NCI-H2171 (cell line): ENCODE measurements around the gene EIF3J.
A peak's percentile ranks its signal among the peaks of the same experiment; 100 is the strongest.

ENCODE experiments used
- DNase-seq: peaks from one replicate; lab custom pipeline; 2025; lab: John Stamatoyannopoulos, UW

Gene EIF3J

DNA sequence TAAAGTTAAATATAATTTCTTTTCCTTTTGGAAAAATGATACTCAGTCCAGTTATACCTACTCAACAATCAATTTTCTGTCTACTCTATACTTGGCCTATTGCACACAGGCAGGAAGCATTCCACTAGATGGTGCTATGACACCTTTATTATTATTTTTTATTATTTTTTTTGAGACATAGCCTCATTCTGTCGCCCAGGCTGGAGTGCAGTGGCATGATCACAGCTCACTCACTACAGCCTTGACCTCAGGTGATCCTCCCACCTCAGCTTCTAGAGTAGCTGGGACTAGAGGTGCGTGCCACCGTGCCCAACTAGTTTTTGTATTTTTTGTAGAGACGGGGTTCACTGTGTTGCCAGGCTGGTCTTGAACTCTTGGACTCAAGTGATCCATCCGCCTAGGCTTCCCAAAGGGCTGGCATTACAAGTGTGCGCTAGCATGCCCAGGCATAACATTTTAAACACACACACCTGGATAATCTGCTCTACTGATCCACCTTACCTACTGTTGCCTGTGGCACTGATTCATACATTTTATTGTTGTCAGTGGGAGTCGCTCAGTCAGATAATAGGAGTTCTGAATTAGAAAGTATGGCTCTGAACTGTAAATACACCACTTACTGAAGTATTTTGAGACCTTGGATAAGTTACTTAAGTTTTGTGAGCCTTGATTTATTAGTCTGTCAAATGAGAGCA is 56.2 kb downstream of the EIF3J start:
- peak; percentile 35 for DNase-seq

- no peak for DNase-seq
These were observed 58.3 kb downstream of the EIF3J start for GRCh38 chr15:44595246-44595645.

- no peak for DNase-seq
These were observed 58.9 kb downstream of the EIF3J start for GRCh38 chr15:44595656-44596510.

DNA sequence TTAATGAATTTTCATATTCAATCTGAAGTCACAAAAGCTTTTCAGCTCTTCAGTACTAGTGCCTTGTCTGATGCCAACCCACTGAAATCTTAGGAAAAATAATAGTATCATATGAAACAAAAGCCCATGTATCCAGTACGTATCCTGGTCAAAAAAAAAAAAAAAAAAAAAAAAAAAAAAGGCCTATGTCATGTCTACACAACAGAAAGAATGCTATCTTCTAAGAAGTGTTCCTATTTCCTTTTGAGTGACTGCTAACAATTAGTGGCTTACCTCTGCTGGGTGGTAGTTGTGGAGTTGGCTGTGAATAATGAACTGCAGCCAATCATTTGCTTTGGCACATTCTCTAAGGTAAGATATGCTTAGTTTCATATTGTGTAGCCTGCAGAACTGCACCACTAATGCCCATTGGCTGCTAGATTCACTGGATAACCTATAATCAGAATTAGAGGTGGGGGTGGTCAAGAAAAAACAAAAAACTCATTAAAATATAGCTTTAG is 59.6 kb downstream of the EIF3J start:
- DNase-seq, result no peak

DNA sequence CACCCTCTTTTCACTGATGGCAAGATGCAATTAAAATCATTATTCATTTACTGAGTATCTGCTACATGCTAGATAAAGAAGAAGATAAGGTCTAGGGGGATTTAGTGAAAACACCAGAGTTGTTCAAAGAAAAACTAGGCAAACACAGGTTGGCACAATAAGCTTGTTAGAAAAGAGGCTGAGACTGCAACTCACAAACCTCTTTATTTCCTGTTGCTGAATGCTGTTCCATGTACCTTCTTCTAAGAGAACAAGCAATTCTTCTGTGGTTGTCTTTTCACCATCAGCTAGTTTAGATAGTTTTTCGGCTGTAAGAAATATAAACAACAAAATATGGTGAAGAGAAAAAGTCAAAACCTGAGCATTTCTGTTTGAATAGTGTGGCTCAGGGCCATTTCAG is 61.1 kb downstream of the EIF3J start:
- no peak for DNase-seq

- DNase-seq, result no peak
These were observed 61.9 kb downstream of the EIF3J start for GRCh38 chr15:44598892-44599291.

GRCh38 chr15:44603126-44603525 is 66.2 kb downstream of the EIF3J start:
- DNase-seq, result no peak

DNA sequence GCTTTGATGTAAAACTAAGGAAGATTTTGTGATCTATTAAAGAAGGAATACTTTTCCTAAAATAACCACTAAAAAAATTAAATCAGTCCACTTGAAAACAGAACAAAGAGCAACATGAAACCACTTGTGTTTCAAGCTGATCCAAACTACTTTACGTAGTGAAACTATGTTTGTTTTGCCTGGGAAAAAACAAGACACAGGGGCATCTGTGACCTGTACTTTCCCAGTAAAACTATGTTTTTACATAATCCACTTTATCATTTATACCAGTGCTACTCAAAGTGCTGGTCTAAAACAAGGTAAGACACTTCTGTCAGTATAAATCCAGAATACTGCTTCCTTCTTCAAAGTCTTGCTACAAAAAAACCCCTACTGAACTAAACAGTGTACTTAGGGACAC is 69.8 kb downstream of the EIF3J start:
- DNase-seq, result no peak
